Fibroblast of villous mesenchyme (primary cell): ENCODE results near the gene ITPK1. TPM values are rescaled to one million over a fixed set of nuclear protein-coding genes. Genes with fewer than 3 reads are reported as not detected.

ENCODE experiments used
- DNase-seq: peaks from one replicate; pipeline ENCODE4 v3.0.0-alpha.2; 2010; ENCODE audit warnings: low read depth
- H3K4me3 ChIP-seq: 2 replicates; pipeline ENCODE4 v1.5.1; 2011; ENCODE audit warnings: low read depth, mild to moderate bottlenecking, low read length
- CTCF ChIP-seq: IDR thresholded peaks from 2 replicates; pipeline ENCODE4 v1.5.1; 2012; ENCODE audit warnings: low read depth, mild to moderate bottlenecking, low read length; ENCODE audit not compliant: insufficient read depth
- total RNA-seq: library from RNA; depleted of rRNA; stranded (reverse); fragments of >200 nt; gene quantifications from 2 replicates; pipeline ENCODE4 v1.2.3, GENCODE V29; 2012

ITPK1 gene
- total RNA-seq, 1 donor, result 15.5 TPM

GRCh38 chr14:92951261-92951660, 164.5 kb downstream of the ITPK1 start:
- TF ChIP-seq CTCF, result no peak
- no peak for DNase-seq
- H3K4me3 ChIP-seq, result no peak overlapping the region

- H3K4me3 ChIP-seq, result no peak overlapping the region
- DNase-seq, result no peak
- TF ChIP-seq CTCF, result no peak
Measured at GRCh38 chr14:92950773-92951172, 165.0 kb downstream of the ITPK1 start.

- TF ChIP-seq CTCF, result no peak
Measured at GRCh38 chr14:92950193-92950540, 165.6 kb downstream of the ITPK1 start.

GRCh38 chr14:92949496-92950192, 166.1 kb downstream of the ITPK1 start:
- no peak for DNase-seq
- no peak overlapping the region for H3K4me3 ChIP-seq
- no peak for TF ChIP-seq CTCF

More at GRCh38 chr14:92950193-92950540, 165.6 kb downstream of the ITPK1 start:
- no peak for DNase-seq
- H3K4me3 ChIP-seq, result no peak overlapping the region

GRCh38 chr14:92948647-92949046, 167.1 kb downstream of the ITPK1 start:
- TF ChIP-seq CTCF, result no peak
- no peak for DNase-seq

GRCh38 chr14:92946847-92947545, 168.7 kb downstream of the ITPK1 start:
- no peak for DNase-seq
- no peak for TF ChIP-seq CTCF
- no peak overlapping the region for H3K4me3 ChIP-seq

More at GRCh38 chr14:92948647-92949046, 167.1 kb downstream of the ITPK1 start:
- H3K4me3 ChIP-seq, result no peak overlapping the region
